Endothelial cell of hepatic sinusoid (primary cell): ENCODE data around the gene C10orf143.

Source experiments
- in situ Hi-C: cut with HindIII; loops from 2 replicates; pipeline ENCODE4 v1.10.0; 2017; ENCODE audit warnings: low sequenced_read_pairs

The C10orf143 gene

GRCh38 chr10:130016993-130017630, 93.5 kb downstream of the C10orf143 start:
- in situ Hi-C loops: no loop called here

- in situ Hi-C loops: no loop called here
Observed at GRCh38 chr10:130016095-130016494, 94.5 kb downstream of the C10orf143 start.

GRCh38 chr10:130015075-130015695, 95.4 kb downstream of the C10orf143 start:
- in situ Hi-C loops: no loop called here

GRCh38 chr10:130014263-130015074, 96.2 kb downstream of the C10orf143 start:
- in situ Hi-C loops: no loop called here
